ENCODE measurements around the gene RAD9A.

RAD9A gene

DNA sequence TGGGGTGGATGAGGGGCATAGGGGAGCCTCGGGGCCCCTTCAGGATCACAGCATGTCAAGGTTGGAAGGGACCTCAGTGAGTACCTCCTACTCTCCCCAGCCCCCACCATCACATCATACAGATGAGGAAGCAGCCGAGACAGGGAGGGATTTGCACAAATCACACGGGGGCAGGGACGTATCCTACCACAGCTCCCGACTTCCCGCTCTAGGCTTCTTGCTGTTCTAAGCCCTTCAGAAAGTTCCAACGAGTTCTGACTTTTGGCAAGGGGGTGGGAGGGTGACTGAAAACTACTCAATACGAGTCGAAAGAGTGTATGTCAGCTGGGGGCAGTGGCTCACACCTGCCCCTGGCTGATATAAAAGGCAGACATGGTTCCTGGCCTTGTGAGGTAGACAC is 4.7 kb upstream of the RAD9A start:
- TF ChIP-seq, protein P1, sequence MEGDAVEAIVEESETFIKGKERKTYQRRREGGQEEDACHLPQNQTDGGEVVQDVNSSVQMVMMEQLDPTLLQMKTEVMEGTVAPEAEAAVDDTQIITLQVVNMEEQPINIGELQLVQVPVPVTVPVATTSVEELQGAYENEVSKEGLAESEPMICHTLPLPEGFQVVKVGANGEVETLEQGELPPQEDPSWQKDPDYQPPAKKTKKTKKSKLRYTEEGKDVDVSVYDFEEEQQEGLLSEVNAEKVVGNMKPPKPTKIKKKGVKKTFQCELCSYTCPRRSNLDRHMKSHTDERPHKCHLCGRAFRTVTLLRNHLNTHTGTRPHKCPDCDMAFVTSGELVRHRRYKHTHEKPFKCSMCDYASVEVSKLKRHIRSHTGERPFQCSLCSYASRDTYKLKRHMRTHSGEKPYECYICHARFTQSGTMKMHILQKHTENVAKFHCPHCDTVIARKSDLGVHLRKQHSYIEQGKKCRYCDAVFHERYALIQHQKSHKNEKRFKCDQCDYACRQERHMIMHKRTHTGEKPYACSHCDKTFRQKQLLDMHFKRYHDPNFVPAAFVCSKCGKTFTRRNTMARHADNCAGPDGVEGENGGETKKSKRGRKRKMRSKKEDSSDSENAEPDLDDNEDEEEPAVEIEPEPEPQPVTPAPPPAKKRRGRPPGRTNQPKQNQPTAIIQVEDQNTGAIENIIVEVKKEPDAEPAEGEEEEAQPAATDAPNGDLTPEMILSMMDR (IDR thresholded peaks at IDR 0.05; ENCODE audit: low read depth, low read length) = no peak
- H3K4me3 ChIP-seq (ENCODE audit: low read depth, low read length) = no peak overlapping the region

DNA sequence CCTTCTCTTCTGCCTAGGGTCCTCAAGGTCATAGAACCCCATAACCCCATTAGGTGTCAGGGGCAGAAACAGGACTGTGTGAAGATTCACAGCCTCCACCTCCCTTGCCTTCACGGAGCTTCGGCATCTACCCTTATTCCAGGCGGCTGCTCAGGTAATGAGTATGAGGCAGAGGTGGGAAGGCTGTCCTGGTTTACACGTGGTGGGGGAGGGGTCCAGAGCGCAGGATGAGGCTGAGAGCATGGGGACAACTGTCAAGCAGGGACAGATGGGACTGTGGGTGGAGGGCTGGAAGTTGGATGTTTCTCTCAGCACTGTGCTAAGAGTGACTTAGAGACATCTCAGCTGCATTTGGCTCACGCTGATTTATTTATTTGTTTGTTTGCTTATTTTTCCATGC is 4.3 kb upstream of the RAD9A start:
- no peak overlapping the region for H3K4me3 ChIP-seq (ENCODE audit: low read depth, low read length)
- TF ChIP-seq, protein P1 (IDR thresholded peaks at IDR 0.05; ENCODE audit: low read depth, low read length) = no peak

DNA sequence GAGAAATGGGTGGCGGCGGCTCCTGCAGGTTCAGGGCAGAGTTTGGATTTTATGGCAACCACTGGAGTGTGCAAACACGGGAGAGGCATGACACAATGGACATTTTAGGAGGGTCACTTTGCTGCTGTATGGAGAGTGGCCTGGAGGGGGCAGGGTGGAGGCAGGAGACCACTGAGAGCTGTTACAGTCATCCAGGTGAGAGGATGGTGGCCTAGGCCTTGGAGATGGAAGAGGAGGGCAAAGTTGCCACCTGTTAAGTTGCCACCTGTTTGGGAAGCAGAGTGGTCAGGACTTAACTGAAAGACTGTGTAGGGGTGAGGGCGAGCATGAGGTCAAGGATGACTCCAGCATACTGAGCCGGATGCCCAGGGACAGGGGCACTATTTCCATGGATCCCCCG is 2.3 kb upstream of the RAD9A start:
- no peak overlapping the region for H3K4me3 ChIP-seq (ENCODE audit: low read depth, low read length)
- TF ChIP-seq, protein P1 (IDR thresholded peaks at IDR 0.05; ENCODE audit: low read depth, low read length) = peak; percentile 39

GRCh38 chr11:67390947-67391303 is 861 bp upstream of the RAD9A start:
- TF ChIP-seq, protein P1 (IDR thresholded peaks at IDR 0.05; ENCODE audit: low read depth, low read length) = no peak
- H3K4me3 ChIP-seq (ENCODE audit: low read depth, low read length) = peak overlapping the region; percentile 83

- H3K4me3 ChIP-seq (ENCODE audit: low read depth, low read length) = peak overlapping the region; percentile 83
- TF ChIP-seq, protein P1 (IDR thresholded peaks at IDR 0.05; ENCODE audit: low read depth, low read length) = no peak
These were observed 463 bp downstream of the RAD9A start for GRCh38 chr11:67392183-67392715.

DNA sequence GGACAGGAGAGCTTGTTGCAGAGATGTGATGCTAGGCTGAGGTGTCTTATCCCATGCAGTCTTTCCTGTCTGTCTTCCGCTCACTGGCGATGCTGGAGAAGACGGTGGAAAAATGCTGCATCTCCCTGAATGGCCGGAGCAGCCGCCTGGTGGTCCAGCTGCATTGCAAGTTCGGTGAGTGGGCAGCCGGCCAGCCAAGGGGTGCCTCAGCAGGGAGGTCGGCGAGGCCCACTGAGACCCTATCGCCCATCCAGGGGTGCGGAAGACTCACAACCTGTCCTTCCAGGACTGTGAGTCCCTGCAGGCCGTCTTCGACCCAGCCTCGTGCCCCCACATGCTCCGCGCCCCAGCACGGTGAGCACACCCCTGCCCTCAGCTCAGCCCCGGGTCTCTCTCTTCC is 1.7 kb downstream of the RAD9A start:
- no peak overlapping the region for H3K4me3 ChIP-seq (ENCODE audit: low read depth, low read length)

GRCh38 chr11:67393990-67394389 is 2.2 kb downstream of the RAD9A start:
- TF ChIP-seq, protein P1 (IDR thresholded peaks at IDR 0.05; ENCODE audit: low read depth, low read length) = no peak
- H3K4me3 ChIP-seq (ENCODE audit: low read depth, low read length) = no peak overlapping the region

More for the DNA sequence above, 1.7 kb downstream of the RAD9A start:
- TF ChIP-seq, protein P1 (IDR thresholded peaks at IDR 0.05; ENCODE audit: low read depth, low read length) = no peak
